NCI-H526 treated with DMSO at 0.1 percent for 48 hours (cell line): ENCODE measurements around the gene CCDC43.
"Not testable (repeated sequence)": the region's sequence is repeated elsewhere in the genome, so short reads cannot be mapped to it uniquely, and the experiment has no call there.

Source experiments
- DNase-seq: peaks from one replicate; lab custom pipeline; 2025; lab: John Stamatoyannopoulos, UW

CCDC43 gene

DNA sequence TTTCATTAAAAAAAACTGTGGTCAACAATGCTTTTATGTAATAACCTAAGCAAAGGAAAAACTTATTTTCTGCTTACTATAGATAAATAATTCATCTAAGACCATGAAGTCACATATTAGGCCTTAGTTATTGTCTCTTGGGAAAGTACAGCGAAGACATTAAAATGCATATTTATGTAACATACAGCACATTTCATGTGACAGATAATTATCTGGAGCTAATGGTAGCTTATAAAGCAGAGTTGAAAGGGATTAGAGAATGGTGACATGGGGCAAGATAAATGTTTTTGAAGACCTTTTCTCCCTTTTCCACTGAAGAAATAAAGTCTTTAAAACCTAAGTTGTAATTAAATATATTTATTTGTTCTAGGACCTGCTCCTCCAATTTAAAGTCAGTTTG is 23.6 kb downstream of the CCDC43 start:
- DNase-seq = no peak

DNA sequence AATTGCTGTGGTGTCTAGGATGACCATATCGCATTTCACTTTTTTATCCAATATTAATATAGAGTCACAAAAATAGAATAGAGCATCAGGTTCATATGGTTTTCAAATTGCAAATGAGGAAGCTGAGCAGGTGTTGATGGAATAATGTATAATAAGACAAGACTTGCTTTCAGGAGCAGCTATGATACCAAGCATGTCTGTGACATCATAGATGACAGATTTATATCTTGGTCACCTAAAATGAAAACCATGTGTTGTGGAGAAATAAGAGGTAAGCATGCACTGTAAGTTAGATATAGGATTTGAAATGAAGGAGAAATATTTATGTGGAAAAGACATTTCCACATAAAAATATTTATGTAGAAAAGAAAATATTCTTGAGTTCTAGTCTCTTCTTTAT is 24.7 kb downstream of the CCDC43 start:
- DNase-seq = no peak

DNA sequence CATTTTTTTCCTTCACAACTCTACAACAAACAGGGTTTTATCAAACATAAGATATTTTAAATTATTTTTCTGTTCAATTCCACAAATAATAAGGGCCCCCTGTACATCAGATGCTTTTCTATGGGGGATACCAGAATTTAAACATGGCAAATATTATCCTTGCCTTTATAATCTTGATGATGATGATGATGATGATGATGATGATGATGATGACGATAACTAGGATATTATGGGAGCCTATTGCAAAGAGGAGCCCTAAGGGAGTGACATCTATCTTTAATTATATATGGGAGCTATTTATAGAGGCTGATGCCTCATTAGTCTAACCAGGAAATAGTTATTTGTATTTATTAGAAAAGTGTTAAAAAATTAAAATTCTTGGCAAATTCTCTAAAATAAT is 26.5 kb downstream of the CCDC43 start:
- DNase-seq = no peak

DNA sequence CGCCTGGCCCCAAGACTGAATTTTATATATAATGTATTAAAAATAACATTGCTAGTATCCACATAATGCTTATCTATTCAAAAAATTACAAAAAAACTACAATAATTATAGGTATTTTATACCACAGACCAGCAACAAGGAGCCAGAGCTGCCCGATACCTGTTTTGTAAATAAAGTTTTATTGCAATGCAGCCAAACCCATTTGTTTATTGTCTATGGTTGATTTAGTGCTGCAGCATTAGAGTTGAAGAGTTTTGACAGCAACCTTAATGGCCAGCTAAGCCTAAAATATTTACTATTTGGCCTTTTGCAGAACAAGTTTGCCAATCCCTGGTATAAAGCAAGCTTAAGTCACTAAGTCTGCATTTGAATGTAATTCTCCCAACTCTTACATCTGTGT is 27.7 kb downstream of the CCDC43 start:
- no peak for DNase-seq

DNA sequence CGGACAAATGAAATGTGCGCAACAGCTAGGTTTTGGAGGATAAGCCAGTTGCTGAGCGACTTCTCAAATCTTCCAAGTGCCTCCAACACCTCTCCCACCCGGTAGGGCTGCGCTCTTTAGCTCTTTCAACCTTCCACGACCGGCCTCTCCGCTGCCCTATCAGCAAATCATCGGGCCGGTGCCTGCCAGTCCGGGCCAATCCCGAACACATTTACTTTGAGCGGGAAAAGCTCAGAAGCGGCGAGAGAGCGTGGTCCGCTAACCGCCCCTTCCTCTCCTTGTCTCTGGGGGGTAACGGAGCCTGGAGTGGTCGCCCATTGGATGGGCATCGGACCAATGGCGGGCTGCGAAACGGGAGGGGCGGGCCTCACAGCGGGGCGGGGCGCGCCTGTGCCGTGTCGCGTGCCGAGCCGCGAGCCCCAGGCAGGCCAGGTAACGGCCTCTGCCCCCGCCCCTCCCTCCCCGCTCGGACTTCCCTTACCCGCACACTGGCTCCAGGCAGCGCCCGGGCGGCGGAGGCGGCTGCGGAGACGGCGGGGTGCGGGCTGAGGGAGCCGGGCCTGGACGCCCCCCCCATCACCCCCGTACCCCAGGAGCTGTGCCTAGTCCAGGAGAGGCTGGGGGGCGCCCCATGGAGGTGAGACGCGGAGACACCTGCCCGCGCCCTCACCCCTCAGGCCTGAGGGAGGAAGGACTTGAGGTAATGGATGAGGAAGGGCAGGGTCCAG is 33.4 kb downstream of the CCDC43 start, which contains the start of gene MEIOC:
MEIOC (plus strand) TSS at position 486 of the 728 bp plus-strand sequence; CDS start at position 632, 146 bp downstream.
- DNase-seq = peak; percentile 77

DNA sequence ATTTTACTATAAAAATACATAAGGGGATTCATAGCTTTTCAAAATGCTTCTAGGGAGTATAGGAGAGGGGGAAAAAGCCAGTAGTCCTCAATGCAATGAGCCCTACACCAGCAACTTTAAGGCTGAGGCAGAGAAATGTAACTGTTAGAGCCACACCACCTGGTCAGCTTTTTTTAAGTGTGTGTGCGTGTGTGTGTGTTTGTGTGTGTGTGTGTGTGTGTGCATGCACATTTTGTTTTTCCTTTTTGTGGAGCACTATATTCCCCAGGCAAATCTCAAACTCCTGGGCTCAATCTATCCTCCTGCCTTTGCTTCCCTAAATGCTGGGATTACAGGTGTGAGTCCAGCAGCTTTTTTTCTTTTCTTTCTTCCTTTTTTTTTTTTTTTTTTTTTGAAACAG is 35.6 kb downstream of the CCDC43 start:
- DNase-seq = no peak

DNA sequence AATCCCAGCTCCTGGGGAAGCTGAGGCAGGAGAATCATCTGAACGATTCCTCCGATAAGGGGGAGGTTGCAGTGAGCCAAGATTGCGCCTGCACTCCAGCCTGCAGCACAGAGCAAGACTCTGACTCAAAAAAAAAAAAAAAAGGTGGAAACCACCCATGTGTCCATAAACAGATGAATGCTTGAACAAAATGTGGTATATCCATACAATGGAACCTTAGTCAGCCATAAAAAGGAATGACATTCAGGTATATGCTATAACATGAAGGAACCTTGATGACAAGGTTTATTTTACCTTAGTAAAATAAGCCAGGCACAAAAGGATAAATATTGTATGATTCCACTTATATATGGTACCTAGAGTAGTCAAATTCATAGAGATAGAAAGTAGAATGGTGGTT is 36.2 kb downstream of the CCDC43 start:
- DNase-seq = no peak

DNA sequence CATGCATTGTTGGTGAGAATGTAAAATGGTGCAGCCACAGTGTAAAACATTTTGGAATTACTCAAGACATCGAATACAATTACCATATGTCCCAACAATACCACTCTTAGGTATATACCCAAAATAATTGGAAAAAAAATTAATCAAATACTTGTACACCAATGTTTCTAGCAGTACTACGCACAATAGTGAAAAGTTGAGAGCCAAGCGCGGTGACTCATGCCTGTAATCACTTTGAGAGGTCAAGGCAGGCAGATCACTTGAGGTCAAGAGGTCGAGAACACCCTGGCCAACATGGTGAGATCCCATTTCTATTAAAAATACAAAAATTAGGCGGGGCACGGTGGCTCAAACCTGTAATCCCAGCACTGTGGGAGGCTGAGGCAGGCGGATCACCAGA is 36.8 kb downstream of the CCDC43 start:
- no peak for DNase-seq

DNA sequence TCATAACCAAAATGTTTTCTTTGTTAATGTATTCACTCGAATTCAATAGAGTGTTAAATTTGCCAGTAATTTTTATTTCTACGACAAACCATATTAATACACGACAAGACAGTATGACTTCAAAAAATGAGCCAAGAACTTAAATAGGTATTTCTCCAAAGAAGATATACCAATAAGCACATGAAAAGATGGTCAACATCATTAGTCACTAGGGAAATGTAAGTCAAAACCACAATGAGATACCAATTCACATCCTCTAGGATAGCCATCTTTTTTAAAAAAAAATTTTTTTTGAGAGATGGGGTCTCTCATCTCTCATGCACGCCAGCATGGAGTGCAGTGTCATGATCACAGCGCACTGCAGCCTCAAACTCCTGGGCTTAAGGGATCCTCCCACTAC is 38.3 kb downstream of the CCDC43 start:
- no peak for DNase-seq

DNA sequence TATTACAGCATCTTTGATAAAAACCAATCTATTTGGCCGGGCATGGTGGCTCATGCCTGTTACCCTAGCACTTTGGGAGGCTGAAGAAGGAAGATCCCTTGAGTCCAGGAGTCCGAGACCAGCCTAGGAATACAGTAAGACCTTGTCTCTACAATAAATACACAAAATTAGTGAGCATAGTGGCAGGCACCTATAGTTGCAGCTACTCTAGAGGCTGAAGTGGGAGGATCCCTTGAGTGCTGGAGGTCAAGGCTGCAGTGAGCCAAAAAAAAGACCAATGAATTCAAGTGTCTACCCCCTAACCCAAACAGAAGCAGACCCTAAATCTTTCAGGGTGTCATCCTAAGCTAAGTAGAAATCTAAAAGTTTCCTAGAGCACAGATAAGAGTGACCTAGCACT is 40.6 kb downstream of the CCDC43 start:
- DNase-seq = no peak

DNA sequence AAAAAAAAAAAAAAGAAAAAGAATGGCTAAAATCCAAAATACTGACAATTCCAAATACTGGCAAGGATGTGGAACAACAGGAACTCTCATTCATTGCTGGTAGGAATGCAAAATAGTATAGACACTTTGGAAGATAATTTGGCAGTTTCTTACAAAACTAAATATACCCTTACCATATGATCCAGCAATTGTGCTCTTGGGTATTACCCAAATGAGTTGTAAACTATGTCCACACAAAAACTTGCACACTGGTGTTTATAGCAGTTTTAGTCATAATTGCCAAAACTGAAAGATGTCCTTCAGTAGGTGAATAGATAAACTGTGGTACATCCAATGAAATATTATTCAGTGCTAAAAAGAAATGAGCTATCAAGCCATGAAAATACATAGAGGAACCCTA is 41.8 kb downstream of the CCDC43 start:
- DNase-seq = no peak

DNA sequence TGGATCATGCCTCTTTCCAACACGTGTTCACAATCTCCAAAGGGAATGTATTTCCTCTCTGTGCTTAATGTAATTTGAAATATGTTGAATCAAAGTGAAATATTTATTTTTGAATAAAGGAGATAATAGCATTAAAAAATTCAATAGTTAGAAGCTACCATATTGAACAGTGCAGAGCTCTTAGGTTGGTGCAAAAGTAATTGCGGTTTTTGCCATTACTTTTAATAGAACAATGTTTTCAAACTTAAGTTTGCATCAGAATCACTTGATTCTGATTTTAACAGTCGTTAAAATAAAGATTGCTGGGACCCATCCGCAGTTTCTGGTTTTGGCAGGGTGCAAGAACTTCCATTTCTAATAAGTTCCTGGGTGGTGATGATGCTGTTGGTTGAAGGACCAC is 43.3 kb downstream of the CCDC43 start:
- no peak for DNase-seq

DNA sequence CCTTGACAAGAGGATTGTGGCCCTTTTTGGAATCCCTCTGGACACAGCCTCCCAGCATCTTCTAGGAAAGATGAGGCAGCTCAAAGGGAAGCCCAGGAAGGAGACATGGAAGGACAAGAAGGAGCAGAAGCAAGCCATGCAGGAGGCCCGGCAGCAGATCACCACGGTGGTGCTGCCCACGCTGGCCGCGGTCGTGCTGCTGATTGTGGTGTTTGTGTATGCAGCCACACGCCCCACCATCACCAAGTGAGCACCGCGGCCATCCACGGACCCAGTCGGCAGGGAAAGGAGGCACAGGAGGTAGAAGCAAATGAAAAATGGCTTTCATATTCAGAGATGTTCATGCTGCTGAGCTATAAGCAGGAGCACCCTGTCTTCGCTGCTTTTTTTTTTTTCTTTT is 44.2 kb downstream of the CCDC43 start:
- no peak for DNase-seq

DNA sequence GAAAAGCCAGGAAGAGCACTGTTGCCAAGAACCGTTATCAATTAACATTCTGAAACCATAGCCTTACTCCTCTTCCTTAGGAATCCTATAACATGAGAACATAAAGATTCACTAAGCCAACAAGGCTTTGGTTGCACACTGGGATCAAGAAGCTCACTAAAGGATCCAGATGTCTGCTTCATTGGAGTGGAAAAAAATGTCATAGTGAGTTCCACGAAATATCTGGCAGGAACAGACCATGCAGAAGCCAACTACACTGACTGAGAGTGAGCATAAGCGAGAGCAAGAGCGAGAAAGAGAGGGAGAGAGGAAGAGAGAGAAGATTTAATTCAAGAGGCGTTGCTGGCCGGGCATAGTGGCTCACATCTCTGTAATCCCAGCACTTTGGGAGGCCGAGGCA is 46.7 kb downstream of the CCDC43 start:
- no peak for DNase-seq

DNA sequence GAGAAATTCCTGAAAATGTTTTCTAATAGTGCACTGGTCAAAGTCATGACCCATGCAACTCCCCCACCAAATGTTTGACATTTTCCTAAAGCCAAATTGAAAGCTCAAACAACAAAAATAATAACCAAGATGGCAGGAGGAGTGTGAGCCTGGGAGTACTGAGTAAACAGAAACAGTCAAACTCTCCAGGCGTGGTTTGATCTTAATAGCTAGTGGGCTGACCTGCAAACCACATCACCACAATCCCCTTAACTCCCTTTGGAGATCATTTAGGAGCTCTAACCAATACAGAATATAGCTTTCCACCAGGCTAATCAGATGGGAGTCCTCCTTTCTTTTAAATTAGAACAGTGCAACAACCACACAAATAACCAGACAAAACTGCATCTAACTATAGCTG is 52.5 kb downstream of the CCDC43 start:
- DNase-seq = no peak

DNA sequence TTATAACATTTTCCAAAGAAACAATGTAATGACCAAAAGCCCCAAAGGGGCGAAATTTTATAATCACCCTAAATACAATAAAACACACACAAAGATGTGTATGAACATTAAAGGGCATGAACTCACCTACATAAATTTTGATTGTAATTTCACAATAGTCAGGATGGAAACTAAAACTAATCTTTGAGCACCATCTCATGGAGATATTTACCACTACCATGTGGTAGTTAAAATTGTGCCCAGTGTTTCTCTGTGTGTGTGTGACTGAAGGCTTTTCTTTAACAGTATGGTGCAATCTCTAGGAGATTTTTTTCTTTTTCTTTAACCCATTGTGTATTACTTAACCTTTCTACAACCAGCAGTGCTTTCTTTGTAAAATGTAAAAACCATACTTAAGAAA is 53.0 kb downstream of the CCDC43 start:
- peak; percentile 11 for DNase-seq

DNA sequence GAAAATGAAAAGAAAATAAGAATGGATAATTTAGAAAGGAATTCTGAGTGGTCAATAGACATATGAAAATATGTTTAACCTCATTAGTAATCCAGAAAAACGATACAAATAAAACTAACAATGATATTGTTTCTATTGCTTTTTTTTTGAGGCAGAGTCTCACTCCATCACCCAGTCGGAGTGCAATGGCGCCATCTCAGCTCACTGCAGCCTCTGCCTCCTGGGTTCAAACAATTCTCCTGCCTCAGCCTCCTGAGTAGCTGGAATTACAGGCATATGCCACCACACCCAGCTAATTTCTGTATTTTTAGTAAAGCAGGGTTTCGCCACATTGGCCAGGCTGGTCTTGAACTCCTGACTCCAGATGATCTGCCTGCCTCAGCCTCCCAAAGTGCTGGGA is 55.2 kb downstream of the CCDC43 start:
- not testable (repeated sequence) for DNase-seq

DNA sequence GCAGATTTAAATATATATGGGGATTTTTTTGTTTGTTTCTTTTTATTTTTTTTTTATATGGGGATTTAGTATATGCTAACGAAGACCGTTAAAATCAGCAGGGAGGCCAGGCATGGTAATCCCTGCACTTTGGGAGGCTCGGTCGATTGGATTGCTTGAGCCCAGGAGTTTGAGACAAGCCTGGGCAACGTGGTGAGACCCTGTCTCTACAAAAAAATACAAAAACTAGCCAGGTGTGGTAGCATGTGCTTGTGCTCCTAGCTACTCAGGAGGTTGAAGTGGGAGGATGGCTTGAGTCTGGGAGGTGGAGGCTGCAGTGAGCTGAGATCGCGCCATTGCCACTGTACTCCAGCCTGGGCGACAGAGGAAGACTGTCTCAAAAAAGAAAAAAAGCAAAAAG is 55.6 kb downstream of the CCDC43 start:
- DNase-seq = no peak

DNA sequence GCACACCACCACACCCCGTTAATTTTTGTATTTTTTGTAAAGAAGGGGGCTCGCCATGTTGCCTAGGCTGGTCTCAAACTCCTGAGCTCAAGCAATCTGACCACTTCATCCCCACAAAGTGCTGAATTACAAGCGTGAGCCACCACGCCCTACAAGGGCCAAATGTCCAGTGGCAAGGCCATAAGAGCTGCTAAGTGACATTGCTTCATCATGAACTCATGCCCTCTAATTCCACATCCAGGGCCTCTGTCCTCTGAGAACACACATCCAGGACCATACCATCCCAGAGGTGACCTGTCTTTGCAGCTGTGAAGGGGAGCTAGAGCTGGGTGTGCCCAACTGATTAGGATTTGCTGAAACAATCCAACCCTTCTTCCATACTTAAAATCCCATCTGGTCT is 58.9 kb downstream of the CCDC43 start:
- DNase-seq = no peak

DNA sequence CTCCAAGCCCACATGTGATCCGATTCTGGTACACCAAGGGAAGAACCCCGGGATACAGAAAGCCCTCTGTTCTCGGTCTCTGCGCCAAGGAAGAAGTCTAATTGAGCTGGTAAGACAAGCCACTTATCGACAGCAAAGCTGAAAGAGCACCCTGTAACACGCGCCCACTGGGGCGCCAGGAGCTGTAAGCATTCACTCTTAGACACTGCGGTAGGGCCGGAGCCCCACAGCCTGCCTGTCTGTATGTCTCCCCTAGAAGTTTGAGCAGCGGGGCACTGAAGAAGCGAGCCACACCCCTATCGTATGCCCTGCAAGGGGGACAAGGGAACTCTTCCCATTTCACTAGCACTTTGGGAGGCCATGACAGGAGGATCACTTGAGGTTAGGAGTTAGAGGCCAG is 60.3 kb downstream of the CCDC43 start:
- DNase-seq = no peak

DNA sequence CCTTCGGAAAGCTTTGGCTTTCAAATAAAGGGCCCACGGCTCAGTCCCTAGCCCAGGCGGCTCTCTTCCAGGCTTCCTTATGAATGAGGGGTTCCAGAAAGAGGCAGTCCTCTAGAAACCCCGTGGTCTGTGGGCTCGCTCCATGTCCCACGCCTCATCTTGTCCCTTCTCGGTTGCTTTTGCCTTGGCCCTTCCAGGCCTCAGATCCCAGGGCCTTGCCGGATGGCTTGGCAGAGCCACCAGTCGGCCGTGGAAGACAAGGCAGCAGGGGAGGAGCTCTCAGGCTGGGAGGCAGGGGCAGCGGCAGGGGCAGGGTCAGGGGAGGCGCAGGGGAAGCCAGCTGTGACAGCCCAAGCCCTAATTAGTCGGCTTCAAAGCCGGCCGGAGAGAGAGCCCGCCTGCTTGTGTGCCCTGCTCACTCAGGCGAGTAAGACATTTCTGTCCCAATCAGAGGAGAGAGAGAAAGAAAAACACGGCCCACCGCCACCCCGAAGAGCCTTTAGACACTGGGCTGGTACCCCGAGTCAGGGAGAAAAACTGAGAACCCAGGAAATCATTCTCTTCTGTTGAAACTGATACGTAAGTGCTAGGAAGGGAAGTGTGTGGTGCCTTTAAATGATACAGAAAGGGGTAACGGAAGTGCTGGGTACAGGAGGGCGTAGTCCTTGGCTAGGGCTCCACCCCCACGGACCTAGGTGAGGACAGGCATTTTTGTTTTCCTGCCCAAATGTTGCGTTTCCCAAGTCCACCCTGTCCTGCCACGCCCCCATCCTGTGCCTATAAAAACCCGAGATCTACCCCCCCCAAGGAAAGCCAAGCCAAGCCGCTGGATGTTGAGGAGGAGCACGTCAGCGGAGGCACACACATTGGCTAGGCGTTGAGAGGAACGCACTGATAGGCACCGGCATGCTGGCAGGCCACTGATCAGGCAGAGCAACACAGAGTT is 61.1 kb downstream of the CCDC43 start:
- peak; percentile 67 for DNase-seq

DNA sequence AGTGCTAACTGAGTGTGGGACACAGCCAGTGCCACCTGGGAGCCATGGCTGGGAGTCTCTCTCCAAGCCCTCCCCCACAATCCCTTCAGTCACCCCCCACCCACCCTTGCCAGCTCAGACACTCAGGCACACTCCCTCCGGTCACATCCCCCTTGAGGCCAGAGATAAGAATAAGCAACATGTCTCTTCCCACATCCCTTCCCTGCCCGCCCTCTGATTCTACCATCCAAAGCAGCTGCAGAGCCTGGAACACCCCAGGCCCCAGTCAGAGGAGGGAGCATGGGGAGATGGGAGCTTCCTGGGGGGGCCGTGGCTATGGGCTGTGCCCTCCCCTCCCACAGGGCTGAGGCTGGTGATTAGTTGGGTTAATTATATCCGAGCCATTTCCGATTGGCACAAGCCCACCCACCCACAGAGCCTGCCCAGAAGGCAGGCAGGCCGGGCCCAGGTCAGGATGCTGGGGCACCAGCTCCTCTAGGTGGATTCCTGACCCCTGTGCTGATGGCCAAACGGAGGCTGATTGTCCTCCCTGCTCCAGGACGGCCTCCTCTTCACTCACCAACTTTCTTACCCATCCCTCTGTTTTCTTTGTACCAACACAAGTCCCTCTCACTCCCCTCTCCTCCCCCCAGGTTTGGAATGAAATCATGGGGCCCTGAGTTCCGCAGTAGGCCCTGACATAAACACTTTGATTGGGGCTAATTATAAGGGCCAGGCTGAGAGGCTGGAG is 61.9 kb downstream of the CCDC43 start:
- no peak for DNase-seq
